PFSK-1 (cell line): ENCODE data around the gene ITPR3.

Experiments
- FOXP2 ChIP-seq: optimal IDR thresholded peaks from 2 replicates; pipeline ENCODE3; 2011; ENCODE audit warnings: borderline replicate concordance, control low read depth, inconsistent platforms; ENCODE audit not compliant: insufficient read depth; ENCODE audit errors: extremely low read length, extremely low read depth
- POLR2AphosphoS5 ChIP-seq: IDR thresholded peaks from 2 replicates; pipeline ENCODE4 v1.6.1; 2012; ENCODE audit warnings: low read depth, mild to moderate bottlenecking, control low read depth, low read length, moderate library complexity
- SIN3A ChIP-seq: IDR thresholded peaks from 2 replicates; pipeline ENCODE4 v1.6.1; 2012; ENCODE audit warnings: mild to moderate bottlenecking, low read length, moderate library complexity, borderline replicate concordance; ENCODE audit not compliant: insufficient read depth
- TAF1 ChIP-seq: IDR thresholded peaks from 2 replicates; pipeline ENCODE4 v1.6.1; 2012; ENCODE audit warnings: low read length, control low read depth, borderline replicate concordance; ENCODE audit not compliant: insufficient read depth
- TF ChIP-seq, protein P1 (sequence below), 2 experiments: IDR thresholded peaks; 2 replicates each; pipeline versions ENCODE4 v1.6.1 to v1.8.0; 2011 to 2012; ENCODE audit warnings: low read depth in 2 of 2, low read length in 2 of 2, control low read depth in 1 of 2, inconsistent platforms in 1 of 2, mild to moderate bottlenecking in 1 of 2, moderate library complexity in 1 of 2; ENCODE audit not compliant: insufficient read depth in 1 of 2

Gene ITPR3

DNA sequence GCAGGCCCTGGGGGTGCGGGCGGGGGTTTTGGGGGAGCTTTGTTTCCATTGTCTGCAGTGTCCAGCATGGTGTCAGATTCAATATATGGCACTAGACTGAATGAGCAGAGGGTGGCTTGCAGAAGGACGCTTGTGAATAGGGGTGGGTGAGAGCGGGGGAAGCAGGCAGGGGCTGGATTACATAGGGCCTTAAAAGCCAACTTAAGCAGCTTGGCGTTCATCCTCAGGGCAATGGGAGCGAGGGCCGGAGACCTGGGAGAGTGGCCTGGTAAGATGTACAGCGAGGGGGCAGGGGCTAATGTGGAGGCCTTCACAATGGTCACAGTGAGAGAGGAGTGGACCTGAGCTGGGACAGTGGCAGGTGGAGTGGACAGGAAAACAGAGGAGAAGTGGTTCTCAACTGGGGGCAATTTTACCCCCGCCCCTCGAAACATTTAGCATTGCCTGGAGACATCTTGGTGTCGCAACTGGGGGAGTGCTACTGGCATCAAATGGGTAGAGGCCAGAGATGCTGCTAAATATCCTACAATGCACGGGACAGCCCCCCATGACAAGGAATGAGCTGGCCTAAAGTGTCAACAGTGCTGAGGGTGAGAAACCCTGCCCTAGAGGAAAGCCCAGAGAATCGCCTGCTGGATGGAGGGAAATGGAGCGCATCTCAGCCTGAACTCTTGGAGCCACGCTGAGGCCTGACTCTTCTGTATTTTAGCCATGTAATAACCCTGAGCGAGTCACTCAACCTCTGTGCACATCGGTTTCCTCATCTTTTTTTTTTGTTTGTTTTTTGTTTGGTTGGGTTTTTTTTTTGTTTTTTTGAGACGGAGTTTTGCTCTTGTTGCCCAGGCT, 25.9 kb upstream of the ITPR3 start:
- TF ChIP-seq POLR2AphosphoS5: no peak
- no peak for TF ChIP-seq SIN3A
- TF ChIP-seq, protein P1, sequence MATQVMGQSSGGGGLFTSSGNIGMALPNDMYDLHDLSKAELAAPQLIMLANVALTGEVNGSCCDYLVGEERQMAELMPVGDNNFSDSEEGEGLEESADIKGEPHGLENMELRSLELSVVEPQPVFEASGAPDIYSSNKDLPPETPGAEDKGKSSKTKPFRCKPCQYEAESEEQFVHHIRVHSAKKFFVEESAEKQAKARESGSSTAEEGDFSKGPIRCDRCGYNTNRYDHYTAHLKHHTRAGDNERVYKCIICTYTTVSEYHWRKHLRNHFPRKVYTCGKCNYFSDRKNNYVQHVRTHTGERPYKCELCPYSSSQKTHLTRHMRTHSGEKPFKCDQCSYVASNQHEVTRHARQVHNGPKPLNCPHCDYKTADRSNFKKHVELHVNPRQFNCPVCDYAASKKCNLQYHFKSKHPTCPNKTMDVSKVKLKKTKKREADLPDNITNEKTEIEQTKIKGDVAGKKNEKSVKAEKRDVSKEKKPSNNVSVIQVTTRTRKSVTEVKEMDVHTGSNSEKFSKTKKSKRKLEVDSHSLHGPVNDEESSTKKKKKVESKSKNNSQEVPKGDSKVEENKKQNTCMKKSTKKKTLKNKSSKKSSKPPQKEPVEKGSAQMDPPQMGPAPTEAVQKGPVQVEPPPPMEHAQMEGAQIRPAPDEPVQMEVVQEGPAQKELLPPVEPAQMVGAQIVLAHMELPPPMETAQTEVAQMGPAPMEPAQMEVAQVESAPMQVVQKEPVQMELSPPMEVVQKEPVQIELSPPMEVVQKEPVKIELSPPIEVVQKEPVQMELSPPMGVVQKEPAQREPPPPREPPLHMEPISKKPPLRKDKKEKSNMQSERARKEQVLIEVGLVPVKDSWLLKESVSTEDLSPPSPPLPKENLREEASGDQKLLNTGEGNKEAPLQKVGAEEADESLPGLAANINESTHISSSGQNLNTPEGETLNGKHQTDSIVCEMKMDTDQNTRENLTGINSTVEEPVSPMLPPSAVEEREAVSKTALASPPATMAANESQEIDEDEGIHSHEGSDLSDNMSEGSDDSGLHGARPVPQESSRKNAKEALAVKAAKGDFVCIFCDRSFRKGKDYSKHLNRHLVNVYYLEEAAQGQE (IDR thresholded peaks at IDR 0.05; ENCODE audit: insufficient read depth in 1 of 2, low read depth in 2 of 2, low read length in 2 of 2): no peak
- no peak for TF ChIP-seq FOXP2

DNA sequence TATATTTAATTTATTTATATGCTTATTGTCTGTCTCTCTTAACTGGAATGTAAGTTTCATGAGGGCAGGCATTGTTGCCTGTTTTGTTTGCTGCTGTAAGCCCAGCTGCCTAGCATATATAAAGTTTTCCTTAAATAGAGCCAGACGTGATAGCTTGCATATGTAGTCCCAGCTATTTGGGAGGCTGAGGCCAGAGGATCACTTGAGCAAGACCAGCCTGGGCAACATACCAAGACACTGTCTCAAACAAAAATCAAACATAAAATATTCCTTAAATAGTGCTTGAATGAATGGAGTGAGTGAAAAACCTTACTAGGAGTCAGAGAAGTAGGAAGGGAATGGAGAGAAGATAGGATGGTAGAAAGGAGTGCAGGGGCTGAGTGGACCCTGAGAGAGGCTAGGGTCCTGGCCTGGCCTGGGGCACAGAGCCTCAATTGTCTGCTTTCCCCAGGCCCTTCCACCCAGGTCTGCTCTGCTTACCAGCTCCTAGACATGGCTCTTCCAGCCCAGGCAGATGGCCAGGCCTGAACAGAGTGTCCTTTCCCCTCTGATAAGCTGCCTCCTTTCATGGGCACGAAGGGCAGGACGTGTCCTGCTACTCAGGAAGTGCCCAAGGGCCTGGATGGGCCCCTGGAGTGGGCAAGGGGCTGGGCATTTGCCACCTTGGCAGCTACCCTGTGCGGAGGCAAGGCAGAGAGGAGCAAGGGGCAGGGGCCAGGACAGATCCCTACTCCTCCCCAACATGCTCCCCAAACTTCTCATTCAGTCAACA, 23.4 kb upstream of the ITPR3 start:
- TF ChIP-seq TAF1: no peak
- no peak for TF ChIP-seq FOXP2

GRCh38 chr6:33599413-33599938, 21.6 kb upstream of the ITPR3 start:
- no peak for TF ChIP-seq TAF1
- no peak for TF ChIP-seq SIN3A
- no peak for TF ChIP-seq POLR2AphosphoS5
- TF ChIP-seq FOXP2: no peak
- TF ChIP-seq, protein P1 (IDR thresholded peaks at IDR 0.05; ENCODE audit: insufficient read depth in 1 of 2, low read depth in 2 of 2, low read length in 2 of 2): no peak

DNA sequence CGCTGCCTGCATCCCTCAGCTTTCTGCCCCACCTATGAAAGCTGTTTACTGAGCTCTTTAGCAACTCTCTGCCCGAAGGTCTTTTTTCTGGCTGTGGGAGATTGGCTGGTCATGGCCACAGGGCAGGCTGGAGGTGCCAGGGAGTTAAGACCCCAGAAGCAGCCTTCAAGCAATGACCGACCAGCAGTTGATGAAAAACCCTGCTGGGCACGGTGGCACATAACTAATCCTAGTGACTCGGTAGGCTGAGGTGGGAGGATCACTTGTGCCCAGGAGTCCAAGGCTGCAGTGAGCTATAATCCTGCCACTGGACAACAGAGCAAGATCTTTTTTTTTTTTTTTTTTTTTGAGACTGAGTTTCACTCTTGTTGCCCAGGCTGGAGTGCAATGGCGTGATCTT, 20.4 kb upstream of the ITPR3 start:
- TF ChIP-seq, protein P1 (IDR thresholded peaks at IDR 0.05; ENCODE audit: insufficient read depth in 1 of 2, low read depth in 2 of 2, low read length in 2 of 2): no peak
- TF ChIP-seq SIN3A (no peak), FOXP2 (no peak), POLR2AphosphoS5 (no peak)

DNA sequence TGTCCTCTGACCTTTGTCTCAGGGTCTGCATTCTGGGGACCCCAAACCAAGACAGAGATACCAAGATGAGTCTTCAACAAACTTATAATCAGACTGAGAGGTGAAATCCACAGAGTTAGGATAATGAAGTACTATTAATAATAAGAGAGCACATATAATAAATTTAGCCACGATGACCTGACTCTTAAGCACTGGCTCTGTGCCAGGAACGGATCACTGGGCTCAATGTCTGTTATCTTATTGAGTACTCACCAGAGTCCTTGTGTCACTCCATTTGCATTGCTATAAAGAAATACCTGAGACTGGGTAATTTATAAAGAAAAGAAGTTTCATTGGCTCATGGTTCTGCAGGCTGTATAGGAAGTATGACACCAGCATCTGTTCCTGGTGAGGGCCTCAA, 18.9 kb upstream of the ITPR3 start:
- TF ChIP-seq, protein P1 (IDR thresholded peaks at IDR 0.05; ENCODE audit: insufficient read depth in 1 of 2, low read depth in 2 of 2, low read length in 2 of 2): no peak
- TF ChIP-seq TAF1: no peak
- TF ChIP-seq FOXP2: no peak
- no peak for TF ChIP-seq POLR2AphosphoS5
- no peak for TF ChIP-seq SIN3A
